H1 (cell line): ENCODE measurements around the gene IL6R. TPM values are rescaled to one million over a fixed set of nuclear protein-coding genes. Genes with fewer than 3 reads are reported as not detected.

Source experiments
- CTCF ChIA-PET: fragments of 300-600 bp; sonication (Branson Sonifier 250); formaldehyde crosslinking; loops from one replicate; lab custom pipeline; 2021; ENCODE audit not compliant: partially characterized antibody; lab: Charles Lee
- POLR2A ChIA-PET: fragments of 300-600 bp; sonication (Branson Sonifier 250); formaldehyde crosslinking; loops from one replicate; lab custom pipeline; 2021; ENCODE audit warnings: inconsistent platforms; ENCODE audit not compliant: partially characterized antibody; lab: Charles Lee
- DNase-seq, 2 experiments: peaks; one replicate each; pipeline versions ENCODE4 v3.0.0 to v3.0.0-alpha.2; 2010 to 2022; ENCODE audit warnings: low spot score in 2 of 2, low read depth in 1 of 2, mixed read lengths in 1 of 2
- FAIRE-seq: peaks from 2 replicates; lab custom pipeline; 2011; peaks lifted over from hg19 to GRCh38; lab: Jason Lieb, UNC
- H2AFZ ChIP-seq: 2 replicates; pipeline ENCODE4 v1.8.1; 2012; ENCODE audit warnings: low read length, inconsistent platforms
- H2AK5ac ChIP-seq: 2 replicates; pipeline ENCODE4 v1.6.1; 2013; ENCODE audit warnings: low read depth, low read length
- H2BK120ac ChIP-seq: replicated peaks from 2 replicates; pipeline ENCODE3; 2013; ENCODE audit warnings: low read depth, low read length, inconsistent platforms
- H2BK12ac ChIP-seq: 2 replicates; pipeline ENCODE4 v1.6.1; 2013; ENCODE audit warnings: low read depth, low read length
- H2BK15ac ChIP-seq: 2 replicates; pipeline ENCODE4 v1.6.1; 2013; ENCODE audit warnings: low read length
- H2BK20ac ChIP-seq: 2 replicates; pipeline ENCODE4 v1.6.1; 2013; ENCODE audit warnings: low read length
- H2BK5ac ChIP-seq: 2 replicates; pipeline ENCODE4 v1.6.1; 2013; ENCODE audit warnings: low read depth, low read length
- H3K14ac ChIP-seq: 2 replicates; pipeline ENCODE4 v1.6.1; 2013; ENCODE audit warnings: inconsistent platforms; ENCODE audit not compliant: insufficient read length
- H3K18ac ChIP-seq: 2 replicates; pipeline ENCODE4 v1.6.1; 2013; ENCODE audit warnings: low read length; ENCODE audit errors: extremely low read depth
- H3K23ac ChIP-seq: 2 replicates; pipeline ENCODE4 v1.6.1; 2013; ENCODE audit warnings: inconsistent platforms; ENCODE audit not compliant: insufficient read length
- H3K23me2 ChIP-seq: 2 replicates; pipeline ENCODE4 v1.6.1; 2013; ENCODE audit warnings: low read depth, low read length
- H3K27ac ChIP-seq: 2 replicates; pipeline ENCODE4 v1.6.1; 2011; ENCODE audit warnings: low read depth, low read length, inconsistent platforms
- H3K27me3 ChIP-seq, 4 experiments: replicated peaks in 1 of 4; 1 replicate in 1 of 4; 2 replicates in 3 of 4; pipeline versions ENCODE4 v1.6.1 to v1.8.1; 2011 to 2013; ENCODE audit warnings: low read length in 3 of 4, mild to moderate bottlenecking in 3 of 4, inconsistent platforms in 2 of 4, mixed read lengths in 2 of 4, moderate library complexity in 1 of 4; ENCODE audit not compliant: control insufficient read depth in 3 of 4, insufficient read depth in 3 of 4; ENCODE audit errors: extremely low read depth in 1 of 4
- H3K36me3 ChIP-seq, 4 experiments: 2 replicates each; pipeline versions ENCODE4 v1.6.1 to v1.8.1; 2011 to 2013; ENCODE audit warnings: mild to moderate bottlenecking in 4 of 4, low read length in 3 of 4, moderate library complexity in 2 of 4, control low read depth in 1 of 4, inconsistent platforms in 1 of 4; ENCODE audit not compliant: insufficient read depth in 4 of 4, control insufficient read depth in 2 of 4
- H3K4ac ChIP-seq: replicated peaks from 2 replicates; pipeline ENCODE3; 2013; ENCODE audit warnings: low read length, low read depth, mixed read lengths, inconsistent platforms; ENCODE audit not compliant: insufficient read length
- H3K4me1 ChIP-seq, 4 experiments: replicated peaks in 1 of 4; 1 replicate in 1 of 4; 2 replicates in 3 of 4; pipeline versions ENCODE4 v1.6.1 to v1.8.1; 2011 to 2013; ENCODE audit warnings: low read length in 3 of 4, inconsistent platforms in 2 of 4, mixed read lengths in 1 of 4; ENCODE audit not compliant: insufficient read depth in 4 of 4, control insufficient read depth in 3 of 4
- H3K4me2 ChIP-seq, 2 experiments: 2 replicates each; pipeline versions ENCODE4 v1.6.1 to v1.8.1; 2011 to 2013; ENCODE audit warnings: low read depth in 2 of 2, low read length in 2 of 2, control low read depth in 1 of 2, inconsistent platforms in 1 of 2, mild to moderate bottlenecking in 1 of 2; ENCODE audit not compliant: insufficient read depth in 1 of 2
- H3K4me3 ChIP-seq, 4 experiments: fragments of 200-600, 300-600 bp in 1 of 4; sonication (generic), shearing (Covaris generic), sonication (Bioruptor Twin) in 1 of 4; 2 replicates each; pipeline versions ENCODE4 v1.5.1 to v1.8.1; 2011 to 2016; ENCODE audit warnings: low read length in 4 of 4, low read depth in 3 of 4, control low read depth in 2 of 4, inconsistent platforms in 2 of 4, mild to moderate bottlenecking in 2 of 4, mixed read lengths in 1 of 4, moderate library complexity in 1 of 4; ENCODE audit not compliant: insufficient read depth in 2 of 4; ENCODE audit errors: extremely low read depth in 1 of 4
- H3K56ac ChIP-seq: replicated peaks from 2 replicates; pipeline ENCODE3; 2013; ENCODE audit warnings: low read depth, mild to moderate bottlenecking, mixed read lengths, low read length, inconsistent platforms; ENCODE audit not compliant: insufficient read length
- H3K79me1 ChIP-seq: 2 replicates; pipeline ENCODE4 v1.6.1; 2013; ENCODE audit warnings: low read depth, low read length, control low read depth
- H3K79me2 ChIP-seq, 2 experiments: 2 replicates each; pipeline versions ENCODE4 v1.6.1 to v1.8.1; 2012 to 2013; ENCODE audit warnings: low read length in 2 of 2, mild to moderate bottlenecking in 2 of 2, inconsistent platforms in 1 of 2; ENCODE audit not compliant: insufficient read depth in 2 of 2, control insufficient read depth in 1 of 2
- H3K9ac ChIP-seq, 4 experiments: replicated peaks in 1 of 4; 1 replicate in 1 of 4; 2 replicates in 3 of 4; pipeline versions ENCODE4 v1.6.1 to v1.8.1; 2011 to 2013; ENCODE audit warnings: low read depth in 3 of 4, low read length in 3 of 4, control low read depth in 2 of 4, mild to moderate bottlenecking in 2 of 4, moderate library complexity in 2 of 4, inconsistent platforms in 1 of 4; ENCODE audit errors: extremely low read depth in 1 of 4
- H3K9me3 ChIP-seq, 2 experiments: 2 replicates each; pipeline versions ENCODE4 v1.6.1 to v1.8.1; 2012 to 2013; ENCODE audit warnings: mild to moderate bottlenecking in 2 of 2, moderate library complexity in 2 of 2, control low read depth in 1 of 2, inconsistent platforms in 1 of 2, low read depth in 1 of 2, low read length in 1 of 2, mixed read lengths in 1 of 2; ENCODE audit not compliant: insufficient read depth in 2 of 2
- H4K20me1 ChIP-seq, 2 experiments: replicated peaks in 1 of 2; 2 replicates each; pipeline versions ENCODE3 to v1.8.1; 2011 to 2013; ENCODE audit warnings: inconsistent platforms in 2 of 2, low read length in 2 of 2, mild to moderate bottlenecking in 1 of 2; ENCODE audit not compliant: insufficient read depth in 2 of 2, control insufficient read depth in 1 of 2
- H4K5ac ChIP-seq: 2 replicates; pipeline ENCODE4 v1.6.1; 2013; ENCODE audit warnings: low read length, low read depth, mixed read lengths, inconsistent platforms; ENCODE audit not compliant: insufficient read length
- H4K8ac ChIP-seq: 2 replicates; pipeline ENCODE4 v1.8.0; 2013; ENCODE audit warnings: mild to moderate bottlenecking, moderate library complexity, low read length, inconsistent platforms; ENCODE audit not compliant: insufficient read depth; ENCODE audit errors: extremely low read depth
- H4K91ac ChIP-seq: replicated peaks from 2 replicates; pipeline ENCODE3; 2013; ENCODE audit warnings: low read length, mixed read lengths, inconsistent platforms; ENCODE audit not compliant: insufficient read length
- CHD2 ChIP-seq: IDR thresholded peaks from 2 replicates; pipeline ENCODE4 v1.6.1; 2012; ENCODE audit warnings: low read length, improper control_type of control experiment
- NANOG ChIP-seq: IDR thresholded peaks from 2 replicates; pipeline ENCODE4 v1.6.1; 2011; ENCODE audit warnings: low read length, low read depth, mild to moderate bottlenecking, inconsistent platforms; ENCODE audit not compliant: insufficient read depth, poor library complexity, severe bottlenecking
- TAF1 ChIP-seq: IDR thresholded peaks from 2 replicates; pipeline ENCODE4 v1.6.1; 2011; ENCODE audit warnings: mild to moderate bottlenecking, low read depth, low read length
- TCF12 ChIP-seq: IDR thresholded peaks from 2 replicates; pipeline ENCODE4 v1.6.1; 2011; ENCODE audit warnings: low read depth, mild to moderate bottlenecking, low read length
- ZNF274 ChIP-seq: IDR thresholded peaks from 2 replicates; pipeline ENCODE4 v1.7.0; 2012; ENCODE audit warnings: low read length, borderline replicate concordance; ENCODE audit errors: extremely low read depth
- WGBS, 2 experiments: shearing (Covaris generic) in 1 of 2; methylation state at CpG; one replicate each; pipeline versions ENCODE4 v1.1.6 to v1.1.7; 2013 to 2015; ENCODE audit warnings: low lambda C conversion rate in 2 of 2, mixed read lengths in 2 of 2, inconsistent platforms in 1 of 2, low coverage in 1 of 2, missing lambda C conversion rate in 1 of 2; ENCODE audit not compliant: insufficient replicate concordance in 2 of 2, insufficient coverage in 1 of 2, insufficient read length in 1 of 2; ENCODE audit errors: extremely low coverage in 1 of 2, missing lambda C conversion rate in 1 of 2; 5-methylcytosine and 5-hydroxymethylcytosine counted together
- polyA plus RNA-seq, 7 experiments: library from polyadenylated mRNA; depleted of rRNA in 3 of 7; stranded (reverse) in 5 of 7; unstranded in 2 of 7; fragments of >200 nt in 5 of 7; fragments of 200-250 nt in 2 of 7; gene quantifications; 1 replicate in 5 of 7; 2 replicates in 1 of 7; 4 replicates in 1 of 7; pipeline versions ENCODE4 v1.2.1 to v1.2.3, GENCODE V29; 2011 to 2013; ENCODE audit warnings: missing spikeins in 2 of 7, mixed read lengths in 2 of 7
- total RNA-seq: library from RNA; stranded (reverse); fragmentation: NEBNext Ultra II Directional; extraction: Animal tissue kit (Norgen Biotek cat#: 25700); gene quantifications from 2 replicates; pipeline ENCODE4 v1.2.1, GENCODE V29; 2021

Gene IL6R
- total and polyA plus RNA-seq, 2 of the 8 experiments (the other 6 are each of a cell fraction or from before 2014, with no cell fraction given) = 2.3 to 3.0 TPM

DNA sequence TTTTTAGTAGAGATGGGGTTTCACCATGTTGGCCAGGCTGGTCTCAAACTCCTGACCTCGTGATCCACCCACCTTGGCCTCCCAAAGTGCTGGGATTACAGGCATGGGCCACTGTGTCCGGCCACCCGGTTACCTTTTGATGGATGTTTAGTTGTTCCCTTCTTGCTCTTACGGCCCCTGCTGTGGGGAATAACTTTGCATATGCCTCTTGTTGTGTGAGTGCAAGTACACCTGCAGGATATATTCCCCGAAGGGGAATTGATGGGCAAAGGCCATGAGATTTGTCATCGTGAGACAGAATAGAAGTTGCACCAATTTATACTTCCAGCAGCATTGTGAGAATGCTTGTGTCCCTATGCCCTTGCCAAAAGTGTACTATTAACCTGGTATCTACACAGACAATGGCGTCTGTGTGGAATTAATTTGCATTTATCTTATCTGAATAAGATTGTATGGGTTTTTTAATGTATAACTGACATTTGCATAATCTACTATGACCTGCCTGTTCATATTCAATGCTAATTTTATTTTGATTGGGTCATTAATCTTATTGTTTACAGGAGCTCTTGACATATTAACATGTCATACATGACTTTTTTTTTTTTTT lies 8.1 kb downstream of the IL6R start:
- Histone ChIP-seq H2BK12ac (no peak overlapping the region), H4K8ac (no peak overlapping the region), H4K5ac (no peak overlapping the region), H2BK5ac (no peak overlapping the region), H3K4me3 (no peak overlapping the region), H3K9me3 (no peaks in the 10 kb centered on the region), H3K79me2 (no peaks in the 10 kb centered on the region), H3K23ac (no peak overlapping the region), H2AK5ac (no peak overlapping the region), H2BK120ac (no peak overlapping the region), H3K4me1 (peaks cover 0 to under 1% (median 0%) of the 10 kb centered on the region in 4 experiments; a peak in 2 of 7 replicates), H3K4ac (no peak overlapping the region), H3K4me2 (no peak overlapping the region), H2AFZ (no peak overlapping the region), H4K91ac (no peak overlapping the region), H3K18ac (no peak overlapping the region), H3K14ac (no peak overlapping the region), H2BK20ac (no peak overlapping the region), H3K9ac (no peak overlapping the region), H3K23me2 (no peaks in the 10 kb centered on the region), H4K20me1 (no peaks in the 10 kb centered on the region), H3K79me1 (no peaks in the 10 kb centered on the region), H3K56ac (no peak overlapping the region), H3K36me3 (no peaks in the 10 kb centered on the region), H3K27ac (no peak overlapping the region), H3K27me3 (no peaks in the 10 kb centered on the region), H2BK15ac (no peak overlapping the region)
- TF ChIP-seq ZNF274 (no peak), CHD2 (no peak), TAF1 (no peak), TCF12 (no peak), NANOG (no peak)
- ChIA-PET CTCF (interaction anchor here (1.2 kb wide), 1 partner anchor 7 kb away, joined by 3 read pairs; no protein-coding TSS in a partner anchor), POLR2A (no interaction called here)
- FAIRE-seq (no peak), DNase-seq (no peak)
- 91% methylated on average over 7 of the region's 7 CpGs; no CpG with 5 or more reads in 1 of the 2 experiments for WGBS, 2 experiments
